NT2/D1 (cell line): Measurements from ENCODE around the gene NFYB.
"Not testable (repeated sequence)": the region's sequence is repeated elsewhere in the genome, so short reads cannot be mapped to it uniquely, and the experiment has no call there.

ENCODE experiments used
- DNase-seq: peaks from one replicate; pipeline ENCODE4 v3.0.0-alpha.2; 2011; ENCODE audit warnings: low read depth, low spot score
- H3K27me3 ChIP-seq: 2 replicates; pipeline ENCODE4 v1.6.0; 2011; ENCODE audit warnings: mild to moderate bottlenecking; ENCODE audit not compliant: insufficient read length, insufficient read depth
- H3K36me3 ChIP-seq: 2 replicates; pipeline ENCODE4 v1.6.1; 2011; ENCODE audit warnings: mild to moderate bottlenecking, low read length, mixed read lengths; ENCODE audit not compliant: insufficient read depth, insufficient read length
- H3K4me1 ChIP-seq: 2 replicates; pipeline ENCODE4 v1.5.1; 2011; ENCODE audit not compliant: insufficient read depth, insufficient read length
- H3K4me3 ChIP-seq: 2 replicates; pipeline ENCODE4 v1.5.1; 2011; ENCODE audit warnings: low read depth; ENCODE audit not compliant: insufficient read length
- H3K9ac ChIP-seq: 2 replicates; pipeline ENCODE4 v1.6.0; 2011; ENCODE audit warnings: low read depth; ENCODE audit not compliant: insufficient read length
- H3K9me3 ChIP-seq: 2 replicates; pipeline ENCODE4 v1.5.1; 2011; ENCODE audit warnings: mild to moderate bottlenecking, low read length; ENCODE audit not compliant: insufficient read depth
- SUZ12 ChIP-seq: IDR thresholded peaks from 2 replicates; pipeline ENCODE4 v1.6.1; 2011; ENCODE audit not compliant: insufficient read length, insufficient read depth; ENCODE audit errors: extremely low read depth
- YY1 ChIP-seq: IDR thresholded peaks from 2 replicates; pipeline ENCODE4 v1.6.1; 2011; ENCODE audit not compliant: insufficient read length, insufficient read depth
- ZNF274 ChIP-seq: IDR thresholded peaks from 2 replicates; pipeline ENCODE4 v1.6.1; 2011; ENCODE audit warnings: mild to moderate bottlenecking, low read depth, low read length

The NFYB gene

DNA sequence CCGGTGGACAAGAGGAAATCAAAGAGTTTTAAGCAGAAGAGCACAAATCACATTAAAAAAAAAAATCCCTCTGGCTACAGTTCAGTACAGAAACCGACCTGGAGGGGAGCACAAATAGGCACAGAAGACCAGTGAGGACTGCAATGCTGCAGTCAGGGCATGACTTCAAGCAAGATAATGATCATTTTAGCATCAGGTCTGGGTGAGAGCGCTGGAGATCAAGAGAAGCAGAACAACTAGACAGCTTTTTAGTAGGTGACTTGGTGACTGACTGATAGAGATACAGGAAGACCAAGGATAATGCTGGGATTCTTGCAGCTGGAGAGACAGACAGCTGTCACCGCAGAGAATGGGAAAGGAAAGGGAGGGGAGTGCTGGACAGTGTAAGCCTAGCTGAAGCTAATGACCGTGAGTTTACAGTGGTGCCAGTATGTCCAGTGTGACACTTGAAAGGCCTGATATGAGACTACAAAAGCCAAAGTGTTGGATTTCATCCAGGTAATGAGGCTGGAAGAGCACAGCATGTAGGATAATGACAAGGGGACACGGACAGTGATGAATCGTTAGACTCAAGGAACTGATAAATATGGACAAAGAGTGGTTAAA is 5.6 kb downstream of the NFYB start:
- Histone ChIP-seq H3K9ac (no peak overlapping the region), H3K27me3 (no peaks in the 10 kb centered on the region), H3K4me3 (no peak overlapping the region), H3K4me1 (peaks cover 2% of the 10 kb centered on the region), H3K9me3 (no peaks in the 10 kb centered on the region), H3K36me3 (peaks cover 59% of the 10 kb centered on the region)
- TF ChIP-seq ZNF274 (no peak), SUZ12 (no peak), YY1 (no peak)
- no peak for DNase-seq

DNA sequence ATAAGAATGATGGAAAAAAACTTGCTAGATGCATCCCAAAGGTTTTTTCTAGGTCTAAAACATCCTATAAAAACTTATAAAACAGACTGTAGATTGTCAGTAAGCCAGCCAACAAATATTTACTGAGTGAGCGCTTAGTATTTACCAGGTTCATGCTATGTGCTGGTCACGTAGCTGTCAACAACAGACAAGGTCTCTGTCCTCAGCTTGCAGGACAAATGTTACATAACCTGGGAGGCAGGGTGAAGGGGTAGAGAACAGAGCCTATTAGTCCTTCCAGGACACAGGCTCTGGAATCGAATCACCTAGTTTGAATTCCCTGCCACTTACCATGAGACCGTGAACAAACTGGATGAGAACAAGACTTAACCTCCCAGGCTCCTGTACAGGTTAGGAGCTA is 6.4 kb downstream of the NFYB start:
- Histone ChIP-seq H3K4me1 (peaks cover 2% of the 10 kb centered on the region), H3K36me3 (peaks cover 66% of the 10 kb centered on the region), H3K9ac (no peak overlapping the region), H3K9me3 (no peaks in the 10 kb centered on the region), H3K4me3 (no peak overlapping the region), H3K27me3 (no peaks in the 10 kb centered on the region)
- TF ChIP-seq YY1: no peak
- no peak for TF ChIP-seq ZNF274
- TF ChIP-seq SUZ12: no peak
- no peak for DNase-seq

DNA sequence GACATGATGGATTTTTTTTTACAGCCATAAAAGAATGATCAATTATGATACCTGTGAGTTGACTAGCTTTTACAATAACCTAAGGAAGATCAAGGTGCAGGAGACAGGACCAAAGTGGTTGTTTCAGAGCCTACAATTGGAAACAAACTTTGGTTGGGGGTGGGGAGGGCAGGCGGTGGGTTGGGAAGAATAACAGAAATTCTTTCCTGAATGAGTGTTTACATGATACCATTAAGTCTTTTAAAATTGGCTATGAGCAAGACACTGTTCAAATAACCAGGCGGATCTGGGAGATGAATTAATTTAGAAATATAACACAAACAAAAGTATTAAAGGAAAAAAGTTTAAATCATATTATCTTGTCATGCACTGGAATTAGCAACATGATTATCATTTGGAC is 7.2 kb downstream of the NFYB start:
- Histone ChIP-seq H3K4me1 (peaks cover 2% of the 10 kb centered on the region), H3K36me3 (peaks cover 72% of the 10 kb centered on the region), H3K9ac (no peak overlapping the region), H3K9me3 (no peaks in the 10 kb centered on the region), H3K4me3 (no peak overlapping the region), H3K27me3 (no peaks in the 10 kb centered on the region)
- DNase-seq: no peak
- TF ChIP-seq ZNF274 (no peak), SUZ12 (no peak)

DNA sequence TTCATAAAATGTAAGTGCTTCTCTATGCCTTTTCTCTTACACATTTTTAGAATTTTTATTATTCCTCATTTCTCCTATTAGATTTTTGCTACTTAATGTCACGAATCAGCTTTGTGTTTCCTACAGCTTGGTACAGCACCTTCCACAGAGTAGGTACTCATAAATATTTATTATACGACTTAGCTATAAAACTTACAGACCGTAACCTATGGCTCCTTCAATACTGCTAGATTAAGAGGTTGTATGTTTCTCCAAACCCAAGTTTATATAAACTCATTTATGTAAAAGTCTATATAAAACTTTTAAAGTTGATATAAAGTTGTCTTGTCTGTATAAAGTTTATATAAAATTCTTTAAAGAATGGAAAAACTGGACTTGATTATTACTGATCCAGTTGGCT is 11.5 kb downstream of the NFYB start:
- TF ChIP-seq ZNF274: no peak
- TF ChIP-seq YY1: no peak
- TF ChIP-seq SUZ12: no peak
- DNase-seq: no peak
- Histone ChIP-seq H3K9me3 (no peaks in the 10 kb centered on the region), H3K4me3 (no peak overlapping the region), H3K36me3 (peaks cover 78% of the 10 kb centered on the region), H3K9ac (no peak overlapping the region), H3K4me1 (peaks cover 7% of the 10 kb centered on the region), H3K27me3 (no peaks in the 10 kb centered on the region)

DNA sequence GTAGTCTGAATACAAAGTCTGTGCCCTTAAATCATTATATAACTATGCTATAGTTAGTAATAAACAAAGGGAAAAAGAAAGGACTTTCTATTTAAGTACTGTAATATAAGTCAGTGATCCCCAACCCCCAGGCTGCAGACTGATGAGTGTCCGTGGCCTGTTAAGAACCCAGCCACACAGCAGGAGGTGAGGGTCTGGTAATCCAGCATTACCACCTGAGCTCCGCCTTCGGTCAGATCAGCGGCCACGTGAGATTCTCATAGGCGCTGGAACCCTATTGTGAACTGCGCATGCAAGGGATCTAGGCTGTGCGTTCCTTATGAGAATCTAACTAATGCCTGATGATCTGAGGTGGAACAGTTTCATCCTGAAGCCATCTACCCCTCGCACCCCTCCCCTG is 15.7 kb downstream of the NFYB start:
- DNase-seq: no peak
- Histone ChIP-seq H3K4me3 (no peak overlapping the region), H3K4me1 (peaks cover 7% of the 10 kb centered on the region), H3K9me3 (no peaks in the 10 kb centered on the region), H3K36me3 (peaks cover 83% of the 10 kb centered on the region), H3K27me3 (no peaks in the 10 kb centered on the region), H3K9ac (no peak overlapping the region)
- TF ChIP-seq SUZ12: no peak
- TF ChIP-seq ZNF274: no peak
- TF ChIP-seq YY1: no peak

DNA sequence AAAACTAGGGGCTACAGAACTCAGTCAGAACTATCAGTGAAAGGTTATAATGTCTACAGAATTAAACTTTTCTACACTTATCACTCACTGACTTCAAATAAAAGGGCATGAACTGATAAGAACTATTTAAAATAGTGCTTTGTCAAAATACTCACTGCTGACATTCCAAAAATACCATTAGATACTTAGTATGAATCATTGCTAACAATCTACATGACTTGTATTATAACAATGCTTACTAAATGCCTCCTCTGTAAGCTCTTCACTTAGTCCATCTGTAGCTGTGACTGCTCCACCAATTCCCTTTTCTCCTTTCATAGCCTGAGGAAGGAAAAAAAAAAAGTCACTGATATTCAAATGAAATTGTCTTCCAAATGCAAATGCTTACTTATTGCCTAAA is 17.0 kb downstream of the NFYB start:
- no peak for DNase-seq
- TF ChIP-seq ZNF274 (no peak), YY1 (no peak), SUZ12 (no peak)
- Histone ChIP-seq H3K4me1 (peaks cover 7% of the 10 kb centered on the region), H3K9ac (no peak overlapping the region), H3K36me3 (peaks cover 77% of the 10 kb centered on the region), H3K9me3 (no peaks in the 10 kb centered on the region), H3K27me3 (no peaks in the 10 kb centered on the region), H3K4me3 (no peak overlapping the region)

DNA sequence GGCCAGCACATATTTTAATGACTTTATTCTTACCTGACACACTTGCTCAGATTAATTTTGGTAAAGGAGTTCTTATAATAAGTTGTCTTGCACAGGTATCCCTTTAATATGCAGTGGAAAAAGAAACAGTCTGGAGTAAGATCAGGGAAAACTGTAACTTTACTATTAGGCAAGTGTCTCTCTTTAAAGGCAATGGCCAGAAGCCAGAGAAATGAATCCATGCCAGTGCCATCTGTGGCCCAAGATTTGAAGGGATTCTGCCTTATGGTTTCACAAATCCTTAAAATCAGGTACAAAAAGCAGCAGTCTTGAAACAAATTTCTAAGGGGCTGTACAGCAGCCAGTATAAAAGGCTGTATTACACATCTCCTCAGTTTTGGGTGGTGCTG is 22.4 kb downstream of the NFYB start:
- no peaks in the 10 kb centered on the region for H3K4me1 ChIP-seq
- H3K27me3 ChIP-seq: no peaks in the 10 kb centered on the region
- TF ChIP-seq SUZ12 (no peak), ZNF274 (no peak), YY1 (no peak)
- H3K4me3 ChIP-seq: no peak overlapping the region
- H3K9ac ChIP-seq: no peak overlapping the region
- H3K9me3 ChIP-seq: no peaks in the 10 kb centered on the region
- H3K36me3 ChIP-seq: peaks cover 42% of the 10 kb centered on the region
- no peak for DNase-seq

DNA sequence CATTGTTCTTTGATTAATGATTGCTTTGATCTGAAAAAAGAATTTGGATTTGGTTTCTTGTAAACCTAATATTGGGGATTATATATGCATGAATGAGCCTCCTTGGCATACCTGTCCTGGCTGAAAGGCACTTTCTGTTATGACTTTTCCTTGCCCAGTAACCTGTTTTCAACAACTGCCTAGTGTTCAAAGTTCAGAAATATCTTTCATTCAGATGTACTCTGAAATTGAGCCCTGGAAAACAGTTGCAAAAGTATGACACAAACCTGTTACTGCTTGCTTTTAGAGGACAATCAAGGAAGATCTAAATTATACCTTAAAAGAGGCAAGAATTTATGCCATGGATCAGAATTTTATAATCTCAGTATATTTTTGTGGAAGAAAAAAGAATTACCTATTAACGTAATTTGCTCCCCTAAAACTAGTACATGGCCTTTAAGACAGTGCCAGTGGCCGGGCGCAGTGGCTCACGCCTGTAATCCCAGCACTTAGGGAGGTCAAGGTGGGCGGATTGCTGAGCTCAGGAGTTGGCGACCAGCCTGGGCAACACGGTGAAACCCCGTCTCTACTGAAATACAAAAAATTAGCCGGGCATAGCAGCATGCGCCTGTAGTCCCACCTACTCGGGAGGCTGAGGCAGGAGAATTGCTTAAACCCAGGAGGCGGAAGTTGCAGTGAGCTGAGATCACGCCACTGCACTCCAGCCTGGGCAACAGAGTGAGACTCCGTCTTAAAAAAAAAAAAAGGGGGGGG is 23.0 kb downstream of the NFYB start:
- not testable (repeated sequence) for H3K4me1 ChIP-seq, H3K9me3 ChIP-seq, H3K27me3 ChIP-seq, H3K9ac ChIP-seq, H3K4me3 ChIP-seq, DNase-seq
- peaks cover 37% of the 10 kb centered on the region for H3K36me3 ChIP-seq
